Measurements from ENCODE around the gene GAN. TPM values are rescaled to one million over a fixed set of nuclear protein-coding genes. Genes with fewer than 3 reads are reported as not detected.

GAN gene
- total and polyA plus RNA-seq, 9 donors, result 1.1 to 11.5 (median 9.0) TPM

- WGBS, 3 donors, result 47 to 58% (median 54%) methylated on average over 10 of the region's 10 CpGs
- no peak for DNase-seq
- H3K4me1 ChIP-seq (ENCODE audit: insufficient read depth), result peaks cover 3% of the 10 kb centered on the region
- no peaks in the 10 kb centered on the region for H3K36me3 ChIP-seq
- no peaks in the 10 kb centered on the region for H3K27me3 ChIP-seq
- no peak overlapping the region for H3K4me3 ChIP-seq
- H3K9me3 ChIP-seq, result no peaks in the 10 kb centered on the region
- intact Hi-C loops (cut with DNase I), result no loop called here
- no peak for TF ChIP-seq EP300 (IDR thresholded peaks at IDR 0.05)
- no peak for TF ChIP-seq CTCF (IDR thresholded peaks at IDR 0.05)
- no peak for TF ChIP-seq POLR2A (IDR thresholded peaks at IDR 0.05)
- H3K27ac ChIP-seq, result no peak overlapping the region
Observed at GRCh38 chr16:81437865-81438264, 123.1 kb downstream of the GAN start.

Other genes with a start within 250 kb of the GAN start
- 1 to 10 TPM in 4 of 7 donors, under 1 TPM in 2, not detected in 1; 0.36 to 3.8 (median 1.1) TPM for gene C16orf46, start 237.7 kb upstream of the GAN start, total RNA-seq
- under 1 TPM; 0.37 to 0.44 TPM for gene C16orf46, start 237.7 kb upstream of the GAN start, polyA plus RNA-seq
- 10 to 100 TPM; 13.7 to 45.0 (median 26.2) TPM for gene GCSH, start 218.6 kb upstream of the GAN start, total RNA-seq
- gene GCSH, start 218.6 kb upstream of the GAN start, polyA plus RNA-seq, result 10 to 100 TPM; 24.6 to 38.6 TPM
- gene BCO1, start 76.3 kb upstream of the GAN start, total RNA-seq, result 1 to 10 TPM in 2 of 7 donors, under 1 TPM in 5; 0.45 to 2.5 (median 0.83) TPM
- gene BCO1, start 76.3 kb upstream of the GAN start, polyA plus RNA-seq, result 1 to 10 TPM; 1.0 to 1.1 TPM
- gene CMIP, start 129.8 kb downstream of the GAN start, total RNA-seq, result 10 to 100 TPM; 19.4 to 68.2 (median 38.7) TPM
- 10 to 100 TPM; 28.6 to 37.8 TPM for gene CMIP, start 129.8 kb downstream of the GAN start, polyA plus RNA-seq